Hypothalamus (tissue), 51 donors: ENCODE measurements around the gene KRTAP5-5.
"Not testable (repeated sequence)": the region's sequence is repeated elsewhere in the genome, so short reads cannot be mapped to it uniquely, and the experiment has no call there.

Experiments used
- DNase-seq, 51 donors: peaks; one replicate each; lab custom pipeline; 2025; lab: John Stamatoyannopoulos, UW

Gene KRTAP5-5

DNA sequence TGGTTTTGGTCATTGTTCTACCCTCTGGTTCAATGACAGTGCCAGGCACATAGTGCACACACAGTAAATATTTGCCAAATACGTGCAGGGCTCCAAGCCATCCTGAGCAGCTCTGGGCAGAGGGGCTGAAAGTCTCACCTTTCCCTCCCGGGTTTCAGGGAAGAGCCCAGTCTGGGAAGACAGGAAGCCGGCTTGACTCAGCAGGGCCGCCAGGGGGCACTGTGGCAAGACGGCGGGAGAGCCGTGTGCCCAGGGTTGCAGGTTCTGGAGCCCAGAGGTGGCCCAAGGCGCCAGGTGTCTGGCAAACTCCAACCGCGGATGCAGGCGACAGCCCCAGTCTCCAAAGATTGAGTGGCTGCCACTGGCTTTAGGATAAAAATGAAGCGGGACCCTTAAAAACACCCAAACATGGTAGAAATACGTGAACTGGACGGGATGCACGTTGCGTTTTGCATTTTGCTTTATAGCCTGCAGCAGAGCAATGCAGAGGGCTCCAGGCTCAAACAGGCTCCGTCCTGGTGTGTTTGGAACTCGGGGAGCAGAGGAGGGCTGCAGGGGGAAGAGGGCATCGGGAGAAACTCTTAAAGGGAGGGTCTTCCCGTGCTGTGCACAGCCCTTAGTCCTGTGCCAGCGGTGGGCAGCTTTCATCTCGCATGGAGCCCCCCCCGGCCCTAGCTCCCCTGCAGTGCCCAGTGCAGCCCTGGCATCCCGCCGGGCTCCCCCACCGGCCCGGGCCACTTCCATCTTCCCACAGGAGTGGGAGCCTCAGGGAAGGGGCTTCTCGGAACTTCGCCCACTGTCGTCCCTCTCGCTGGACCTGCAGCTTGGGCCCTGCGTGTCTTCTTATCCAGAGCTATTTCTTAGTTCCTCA, 10.7 kb downstream of the KRTAP5-5 start:
- DNase-seq, result peak in 8 of 51 donors; percentile 2 to 37 (median 10)

DNA sequence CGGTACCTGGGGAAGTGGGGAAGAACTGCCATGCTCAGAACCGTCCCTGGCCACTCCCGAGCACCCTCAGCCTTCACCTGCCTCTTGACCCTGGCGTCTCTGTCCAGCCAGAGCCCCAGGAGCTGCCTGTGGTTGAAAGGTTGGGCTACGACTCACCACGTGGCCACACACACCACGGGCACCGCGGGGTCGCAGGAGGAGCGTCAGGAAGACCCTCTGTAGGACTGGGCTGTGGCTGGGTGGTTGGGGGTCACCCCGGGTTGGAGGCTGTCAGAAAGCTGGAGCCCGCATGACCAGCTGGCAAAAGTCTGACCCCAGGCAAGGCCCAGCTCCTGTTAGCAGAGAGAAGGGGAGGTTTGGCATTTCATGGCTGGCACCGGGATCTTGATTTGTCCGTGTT, 11.5 kb downstream of the KRTAP5-5 start:
- DNase-seq, result no peak

DNA sequence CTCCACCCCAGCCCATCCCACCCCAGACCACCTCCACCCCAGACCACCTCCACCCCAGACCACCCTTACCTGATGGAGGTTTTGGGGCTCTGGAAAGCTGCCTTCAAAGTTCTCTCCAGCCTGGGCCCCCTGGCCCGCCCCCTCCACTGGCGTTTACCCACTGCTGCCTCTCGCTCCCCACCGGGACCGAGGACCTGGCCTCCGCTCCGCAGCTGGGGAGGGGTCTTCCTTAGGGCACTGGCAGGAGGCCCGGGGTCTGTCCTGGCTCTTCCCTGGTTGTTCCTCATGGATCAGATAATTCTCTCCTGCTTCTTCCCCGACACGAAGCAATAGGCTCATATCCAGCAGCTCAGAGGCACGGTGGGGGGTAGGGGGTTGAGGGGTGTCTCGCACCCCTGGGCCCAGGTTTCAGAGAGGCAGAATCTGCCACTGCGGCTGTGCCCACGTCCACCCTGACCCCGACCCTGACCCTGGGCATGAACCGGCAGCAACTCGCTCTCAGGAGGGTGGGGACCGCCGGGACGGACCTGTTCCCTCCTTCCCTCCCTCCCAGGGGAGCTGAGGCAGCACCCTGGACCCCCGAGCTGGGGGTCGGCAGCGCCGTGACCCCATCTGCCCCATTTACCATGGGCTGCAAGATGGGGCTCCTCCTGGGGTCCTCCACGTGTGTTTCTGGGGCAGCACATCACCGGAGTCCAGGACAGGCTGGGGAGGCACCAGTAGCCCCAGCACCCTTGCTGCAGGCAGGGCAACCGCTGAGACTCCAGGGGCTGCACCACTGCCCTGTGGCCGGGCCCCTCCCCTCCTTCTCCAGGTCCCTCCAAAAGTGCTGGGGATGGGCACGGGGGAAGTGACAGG, 12.9 kb downstream of the KRTAP5-5 start:
- DNase-seq, result no peak

DNA sequence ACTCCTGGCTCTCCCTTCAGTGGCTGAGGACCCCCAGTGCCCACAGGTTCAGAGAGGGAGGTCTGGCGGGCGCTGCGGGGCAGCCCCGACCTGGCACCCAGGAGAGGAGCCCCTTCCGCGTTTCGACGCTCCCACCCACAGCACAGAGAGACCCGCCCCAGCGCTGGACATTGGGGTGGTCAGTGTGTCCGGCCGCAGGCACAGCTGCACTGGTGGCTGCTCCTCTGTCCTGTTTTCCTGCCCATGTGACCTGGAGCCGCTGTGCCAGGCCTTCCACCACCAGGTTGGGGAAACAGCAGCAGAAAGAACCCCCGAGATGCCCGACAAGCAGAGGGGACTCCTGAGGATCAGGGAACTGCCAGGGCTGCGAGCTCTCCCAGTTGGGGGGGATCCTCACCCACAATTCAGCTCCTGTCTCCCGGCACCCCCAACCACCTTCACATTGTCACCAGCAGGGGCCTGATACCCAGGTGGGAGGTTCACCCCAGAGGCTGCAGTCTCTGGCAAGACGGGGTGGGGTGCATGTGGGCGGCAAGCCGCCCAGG, 13.6 kb downstream of the KRTAP5-5 start:
- DNase-seq, result no peak

DNA sequence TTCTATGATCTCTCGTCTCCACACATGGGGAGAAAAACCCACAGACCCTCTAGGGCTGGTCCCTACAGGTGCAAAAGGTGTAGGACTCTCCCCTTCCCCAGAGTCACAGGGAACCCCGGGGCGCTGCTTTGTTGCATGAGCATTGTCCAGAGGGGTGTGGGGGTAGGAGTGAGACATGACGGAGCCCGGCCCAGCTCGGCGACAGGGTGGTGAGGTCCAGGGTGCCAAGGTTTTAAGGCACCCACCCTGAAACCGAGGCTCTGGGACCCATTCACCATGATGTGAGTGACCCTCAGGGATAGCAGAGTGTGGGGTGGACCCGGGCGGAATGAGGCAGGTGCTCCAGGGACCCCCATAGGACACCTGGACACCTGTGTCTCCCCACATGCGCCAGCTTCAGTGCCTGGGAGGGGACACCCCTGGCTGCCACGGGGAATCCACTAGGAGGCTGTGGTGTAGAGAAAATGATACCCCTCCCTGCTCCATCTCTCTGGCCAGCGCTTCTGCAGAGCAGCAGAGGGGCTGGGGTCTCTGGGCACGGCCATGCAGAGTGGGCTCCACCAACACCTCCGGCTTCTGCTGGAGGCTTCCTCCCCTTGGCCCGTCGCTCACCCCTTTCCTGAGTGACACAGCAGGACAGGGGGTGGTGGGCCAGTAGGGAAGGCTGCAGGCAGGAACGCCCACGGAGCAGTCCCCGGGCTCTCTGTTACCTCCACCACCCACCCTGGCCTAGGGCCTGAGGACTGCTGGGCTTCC, 15.2 kb downstream of the KRTAP5-5 start:
- no peak for DNase-seq

DNA sequence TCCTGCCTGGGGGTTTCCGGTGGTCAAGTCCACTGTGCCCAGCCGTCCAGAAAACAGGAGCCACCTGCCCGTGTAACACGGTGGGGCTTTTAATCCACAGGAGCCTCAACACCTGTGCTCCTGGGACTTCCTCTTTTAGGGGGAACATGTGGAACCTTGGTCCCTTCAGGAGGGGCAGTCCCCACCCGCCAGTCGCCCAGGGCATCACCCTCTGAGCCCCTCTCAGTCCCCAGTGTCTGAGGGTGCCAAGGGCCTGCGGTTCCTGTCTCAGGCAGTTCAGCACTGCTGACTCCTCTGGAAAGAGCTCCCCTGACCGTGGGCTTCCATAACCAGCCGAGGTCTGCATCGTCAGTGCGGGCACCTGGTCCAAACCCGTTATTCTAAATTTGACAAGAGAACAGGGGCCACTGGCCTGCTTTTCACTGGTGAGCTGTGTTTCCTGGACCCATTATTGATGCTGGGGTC, 15.8 kb downstream of the KRTAP5-5 start:
- DNase-seq, result no peak

DNA sequence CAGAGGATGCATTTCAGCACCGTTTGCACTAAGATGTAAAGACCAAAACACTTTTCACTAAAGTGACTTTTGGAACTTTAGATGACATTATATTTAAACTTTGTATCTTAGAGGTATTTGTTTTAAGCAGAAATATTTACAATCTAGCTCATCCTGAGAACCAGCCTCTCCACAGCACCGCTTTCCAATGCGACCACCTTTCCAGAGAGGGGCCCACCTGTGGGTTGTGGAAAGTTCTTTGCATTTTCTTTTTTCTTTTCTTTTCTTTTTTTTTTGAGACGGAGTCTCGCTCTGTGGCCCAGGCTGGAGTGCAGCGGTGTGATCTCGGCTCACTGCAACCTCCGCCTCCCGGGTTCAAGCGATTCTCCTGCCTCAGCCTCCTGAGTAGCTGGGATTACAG, 17.0 kb downstream of the KRTAP5-5 start:
- not testable (repeated sequence) for DNase-seq

DNA sequence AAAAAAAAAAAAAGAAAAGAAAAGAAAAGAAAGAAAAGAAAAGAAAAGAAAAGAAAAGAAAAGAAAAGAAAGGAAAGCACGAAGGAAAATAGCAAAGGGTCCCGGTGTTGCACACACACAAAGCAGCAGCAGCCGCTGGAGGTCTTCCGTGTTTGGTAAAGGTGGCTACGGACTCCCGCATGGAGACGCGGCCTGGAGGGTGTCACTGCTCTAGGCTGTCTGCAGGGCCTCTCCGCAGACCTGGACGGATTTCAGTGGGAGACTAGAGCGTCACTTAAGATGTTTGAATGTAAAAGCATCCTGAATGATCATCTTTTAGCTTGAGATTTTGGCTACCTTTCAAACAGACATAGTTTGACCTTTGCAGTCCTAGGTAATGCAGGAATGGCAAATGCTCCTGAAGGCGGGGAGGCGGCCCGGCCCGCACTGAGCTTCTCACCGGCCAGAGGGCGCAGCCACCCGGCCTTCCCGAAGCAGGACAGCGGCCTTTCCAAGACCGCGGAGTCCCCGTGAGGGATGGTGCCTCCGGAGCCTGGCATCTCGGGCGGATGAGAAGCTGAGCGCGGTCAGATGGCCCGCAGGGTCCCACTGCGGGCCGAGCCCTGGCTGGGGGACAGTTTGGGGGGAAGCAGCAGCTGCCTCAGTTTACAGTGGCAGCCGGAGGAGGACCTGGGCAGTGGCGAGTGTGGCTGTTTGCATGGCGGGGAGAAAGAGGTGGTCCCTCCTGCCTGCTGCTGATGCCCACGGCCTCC, 18.5 kb downstream of the KRTAP5-5 start:
- DNase-seq, result no peak

DNA sequence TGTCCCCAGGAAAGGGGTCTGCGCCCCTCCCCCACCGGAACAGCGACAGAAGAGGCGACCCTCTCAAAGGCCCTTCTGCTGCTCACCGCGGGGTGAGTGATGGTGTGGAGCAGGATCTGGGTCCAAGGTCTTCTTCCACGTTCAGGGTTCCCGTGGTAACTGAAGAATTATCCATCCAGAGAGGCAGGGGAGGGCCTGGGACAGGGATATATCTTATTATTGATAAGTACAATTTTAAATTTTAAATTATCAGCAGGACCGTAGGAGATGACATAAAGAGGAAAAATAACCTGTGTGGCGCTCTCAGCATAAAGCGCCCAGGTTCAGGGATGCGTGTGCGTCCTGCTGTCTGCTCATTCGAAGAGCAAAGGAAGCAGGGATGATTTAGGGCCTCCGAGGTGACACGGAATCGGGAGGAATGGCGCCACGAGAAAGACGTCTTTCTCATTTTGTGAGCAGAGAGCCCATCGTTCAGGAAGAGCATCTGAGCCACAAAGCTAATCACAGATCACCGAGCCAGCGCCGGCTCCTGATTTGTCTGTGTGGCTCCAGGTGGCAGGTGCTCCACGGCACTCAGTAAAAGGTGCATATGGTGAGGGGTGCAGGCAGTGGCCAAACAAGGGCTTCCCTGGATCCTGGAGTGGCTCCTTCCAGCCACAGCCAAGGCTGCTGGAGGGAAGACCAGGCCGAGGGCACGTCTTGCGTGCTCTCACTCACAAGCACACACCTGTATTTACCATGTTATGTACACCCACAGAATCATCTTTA, 19.3 kb downstream of the KRTAP5-5 start:
- DNase-seq, result no peak

DNA sequence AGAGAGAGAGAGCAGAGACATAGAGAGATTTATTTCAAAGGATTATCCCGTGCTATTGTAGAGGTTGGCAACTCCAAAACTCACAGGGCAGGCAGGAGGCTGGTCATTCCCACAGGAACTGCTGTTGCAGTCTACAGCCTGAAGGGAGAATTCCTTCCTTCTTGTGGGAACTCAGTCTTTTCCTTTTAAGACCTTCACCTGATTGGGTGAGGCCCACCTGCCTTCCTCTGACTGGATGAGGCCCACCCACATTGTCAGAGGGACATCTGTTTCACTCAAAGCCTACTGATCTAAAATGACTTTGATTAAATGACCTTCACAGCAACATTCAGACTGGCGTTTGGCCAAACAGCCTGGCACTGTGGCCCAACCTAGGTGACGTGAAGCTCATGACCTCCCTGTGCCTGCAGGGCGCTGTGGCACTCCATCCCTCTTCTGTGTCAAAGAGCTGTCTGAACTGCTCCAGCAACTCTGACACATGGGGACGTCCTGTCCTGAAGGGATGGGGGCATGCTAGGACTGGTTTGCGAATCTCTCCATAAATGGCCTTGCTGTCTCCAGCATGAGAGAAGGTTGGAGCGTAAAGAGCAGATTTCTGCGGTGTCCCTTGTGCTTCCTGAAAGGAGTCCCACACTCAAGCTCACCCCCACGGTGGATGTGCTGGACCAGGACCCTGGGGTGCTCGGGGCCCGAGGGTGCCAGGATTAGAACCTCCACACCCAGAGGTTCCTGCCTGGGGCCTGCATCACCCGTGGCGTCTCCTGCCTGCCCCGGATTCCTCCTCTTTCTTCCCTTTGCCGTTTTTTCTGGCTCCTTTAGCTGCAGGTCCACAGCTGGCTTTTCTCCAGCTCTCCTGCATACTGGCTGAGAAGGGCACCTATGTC, 20.7 kb downstream of the KRTAP5-5 start:
- DNase-seq, result no peak

DNA sequence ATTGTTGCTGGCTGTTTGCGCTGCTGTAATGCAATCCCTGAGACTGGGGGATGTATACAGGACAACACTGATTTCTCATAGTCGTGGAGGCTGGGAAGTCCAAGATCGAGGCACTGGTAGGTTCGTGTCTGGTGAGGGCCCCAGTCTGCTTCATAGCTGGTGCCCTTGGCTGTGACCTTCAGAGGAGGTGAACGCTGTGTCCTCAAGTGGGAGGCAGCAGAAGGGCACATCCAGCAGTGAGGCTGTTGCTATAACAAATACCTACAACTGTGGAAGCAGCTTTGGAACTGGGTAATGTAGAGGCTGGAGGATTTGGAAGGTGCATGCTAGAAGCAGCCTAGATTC, 21.3 kb downstream of the KRTAP5-5 start:
- no peak for DNase-seq

DNA sequence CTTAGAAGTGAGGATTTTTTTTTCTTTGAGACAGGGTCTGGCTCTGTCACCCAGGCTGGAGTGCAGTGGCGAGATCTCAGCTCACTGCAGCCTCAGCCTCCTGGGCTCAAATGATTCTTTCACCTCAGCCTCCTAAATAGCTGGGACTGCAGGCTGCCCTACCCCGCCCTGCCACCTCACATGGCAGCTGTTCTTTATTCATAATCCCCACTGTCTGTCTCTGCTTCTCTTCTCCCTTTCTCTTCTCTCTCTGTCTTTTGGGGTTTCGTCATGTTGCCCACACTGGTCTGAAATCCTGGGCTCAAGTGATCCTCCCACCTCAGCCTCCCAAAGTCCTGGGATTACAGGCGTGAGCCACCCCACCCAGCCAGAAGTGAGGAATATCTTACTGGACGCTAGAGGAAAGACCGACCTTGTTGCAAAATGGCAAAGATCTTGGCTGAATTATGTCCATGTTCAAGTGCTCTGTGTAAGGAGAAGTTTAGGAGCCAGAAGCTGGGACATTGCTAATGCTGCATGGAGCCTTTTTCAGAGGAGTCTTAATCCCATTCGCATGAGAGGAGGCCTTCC, 21.9 kb downstream of the KRTAP5-5 start:
- DNase-seq, result no peak

DNA sequence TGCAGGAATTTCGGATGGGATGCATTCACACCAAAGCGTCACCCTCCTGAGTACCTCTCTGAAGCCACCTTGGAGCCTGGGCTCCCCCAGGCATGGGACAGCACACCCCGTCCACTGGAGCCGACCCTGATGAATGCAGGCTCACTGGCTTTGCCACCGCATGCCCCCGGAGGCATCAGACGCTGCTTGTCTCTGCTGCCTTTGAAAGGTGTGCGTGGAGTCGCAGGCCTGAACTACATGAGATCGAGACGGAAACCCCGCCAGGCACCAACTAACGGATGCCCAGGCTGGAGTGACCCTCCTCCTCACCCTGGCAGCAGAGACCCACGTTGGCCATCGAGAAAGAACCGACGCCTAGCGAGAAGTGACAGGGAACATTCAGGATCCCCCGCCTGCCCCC, 22.5 kb downstream of the KRTAP5-5 start:
- DNase-seq, result no peak

DNA sequence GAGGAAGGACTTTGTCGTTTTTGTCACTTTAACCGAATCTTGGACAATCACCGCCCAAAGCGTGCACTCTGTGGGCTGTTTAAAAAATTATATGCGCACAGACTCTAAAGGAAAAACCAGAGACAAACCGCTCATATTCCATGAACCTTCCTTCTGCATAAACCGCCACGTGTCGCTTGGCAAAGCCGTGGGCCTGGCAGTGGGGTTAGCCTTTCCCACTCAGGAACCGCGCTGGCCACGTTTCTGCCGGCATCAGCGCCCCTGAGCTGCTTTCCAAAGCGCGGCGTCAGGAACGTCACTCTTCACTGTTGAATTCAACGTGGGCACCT, 22.8 kb downstream of the KRTAP5-5 start:
- peak in 1 of 51 donors; percentile 53 for DNase-seq

DNA sequence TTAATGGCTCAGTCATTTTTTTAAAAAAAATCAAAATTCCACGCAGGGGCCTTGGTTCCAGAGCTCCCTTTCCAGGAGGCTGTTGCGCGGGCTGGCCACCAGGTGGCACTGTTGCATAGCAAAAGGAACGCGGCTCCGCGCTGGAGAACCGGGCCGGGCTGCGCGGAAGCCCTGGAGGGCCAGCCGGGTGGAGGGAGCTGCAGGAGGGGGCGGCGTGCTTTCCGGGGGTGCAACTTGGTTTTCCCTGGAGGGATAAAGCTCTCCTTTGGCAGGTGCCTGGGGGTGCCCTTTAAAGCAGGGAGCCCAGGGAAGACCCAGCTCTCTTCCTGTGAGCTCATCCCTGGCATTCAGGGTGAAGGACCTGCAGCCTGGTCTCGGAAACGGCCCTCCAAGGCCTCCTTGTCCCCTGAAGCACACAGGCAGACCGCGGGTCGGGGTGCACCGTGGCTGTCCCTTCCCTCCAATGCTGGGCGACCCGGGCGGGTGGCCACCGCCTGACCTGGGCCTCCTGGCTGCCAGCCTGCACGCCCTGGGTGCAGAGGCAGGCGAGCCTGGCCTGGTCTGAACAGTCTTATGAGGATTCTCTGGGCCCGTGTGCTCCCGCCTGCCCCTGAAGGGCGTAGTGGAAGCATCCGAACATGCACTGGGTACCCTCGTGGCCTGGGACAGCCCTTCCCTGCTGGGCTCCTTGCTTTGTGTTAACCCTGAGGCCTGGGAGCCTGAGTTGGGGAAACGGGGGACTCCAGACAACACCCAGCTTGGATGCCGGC, 23.4 kb downstream of the KRTAP5-5 start:
- peak in 50 of 51 donors; percentile 12 to 83 (median 65) for DNase-seq

DNA sequence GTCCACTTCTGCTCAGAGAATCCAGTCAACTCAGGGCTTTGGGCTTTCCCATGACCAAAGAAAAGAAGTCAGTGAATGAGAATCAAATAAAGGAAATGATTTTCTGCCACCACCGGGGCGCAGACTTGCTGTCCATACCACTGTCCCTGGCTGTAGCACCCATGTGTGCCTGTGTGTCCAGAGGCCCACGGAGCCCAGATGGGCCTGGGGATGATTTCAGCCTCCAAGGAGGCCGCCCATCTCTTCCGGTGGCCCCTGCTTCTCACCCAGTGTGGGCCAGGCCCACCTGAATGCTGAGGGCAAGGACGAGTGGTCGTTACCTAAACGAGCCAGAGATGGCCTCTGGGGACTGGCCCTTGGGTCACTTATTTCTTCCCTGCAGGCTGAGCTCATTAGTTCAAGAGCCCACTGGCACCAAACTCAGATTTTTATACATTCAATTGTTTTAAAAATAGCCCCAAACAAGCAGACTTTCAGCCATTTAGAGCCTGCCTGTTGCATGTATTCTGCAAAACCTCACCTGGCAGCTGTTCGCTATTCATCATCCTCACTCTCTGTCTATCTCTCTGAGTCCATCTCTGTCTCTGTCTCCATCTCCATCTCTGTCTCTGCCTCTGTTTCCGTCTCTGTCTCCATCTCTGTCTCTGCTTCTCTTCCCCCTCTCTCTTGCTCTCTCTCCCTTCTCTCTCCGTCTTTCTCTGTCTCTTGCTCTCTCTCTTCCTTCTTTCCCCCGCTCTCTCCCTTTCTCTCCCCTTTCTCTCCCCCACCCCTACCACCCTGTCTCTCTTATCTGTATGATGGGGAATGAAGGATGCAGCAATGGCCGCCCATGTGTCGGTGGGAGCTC, 24.2 kb downstream of the KRTAP5-5 start:
- DNase-seq, result no peak
